HG02642 (cell line): ENCODE measurements around the gene PLSCR3.
"Not testable (repeated sequence)": the region's sequence is repeated elsewhere in the genome, so short reads cannot be mapped to it uniquely, and the experiment has no call there.

Source experiments
- ATAC-seq: cut with Tn5 transposase; IDR thresholded peaks from one replicate; pipeline ENCODE4 v1.9.1; 2021; ENCODE audit warnings: mild to moderate bottlenecking; ENCODE audit not compliant: unreplicated experiment, poor library complexity

The PLSCR3 gene

GRCh38 chr17:7383742-7384488 lies 10.4 kb downstream of the PLSCR3 start:
- ATAC-seq, result peak; percentile 67

- ATAC-seq, result no peak
These were observed 11.0 kb downstream of the PLSCR3 start for GRCh38 chr17:7383371-7383741.

GRCh38 chr17:7382901-7383300 lies 11.4 kb downstream of the PLSCR3 start:
- ATAC-seq, result no peak

GRCh38 chr17:7380855-7381683 lies 13.3 kb downstream of the PLSCR3 start, which contains the start of gene TNK1:
Gene TNK1, plus strand, starts transcription at chr17:7381089. Its CDS starts 1,838 bp downstream, at chr17:7382927.
- ATAC-seq, result no peak

GRCh38 chr17:7380321-7380720 lies 14.0 kb downstream of the PLSCR3 start:
- ATAC-seq, result no peak

- ATAC-seq, result no peak
These were observed 15.2 kb downstream of the PLSCR3 start for GRCh38 chr17:7379134-7379533.

- no peak for ATAC-seq
These were observed 20.0 kb downstream of the PLSCR3 start for GRCh38 chr17:7374353-7374752.

- no peak for ATAC-seq
These were observed 23.5 kb downstream of the PLSCR3 start for GRCh38 chr17:7370853-7371252.

- no peak for ATAC-seq
These were observed 24.5 kb downstream of the PLSCR3 start for GRCh38 chr17:7369825-7370224.

GRCh38 chr17:7368599-7368994 lies 25.7 kb downstream of the PLSCR3 start:
- ATAC-seq, result not testable (repeated sequence)

- no peak for ATAC-seq
These were observed 26.3 kb downstream of the PLSCR3 start for GRCh38 chr17:7367918-7368598.

- ATAC-seq, result no peak
These were observed 27.2 kb downstream of the PLSCR3 start for GRCh38 chr17:7367083-7367482.

GRCh38 chr17:7365963-7366362 lies 28.4 kb downstream of the PLSCR3 start:
- ATAC-seq, result not testable (repeated sequence)

GRCh38 chr17:7363311-7363710 lies 31.0 kb downstream of the PLSCR3 start:
- ATAC-seq, result no peak

GRCh38 chr17:7361906-7362305 lies 32.4 kb downstream of the PLSCR3 start:
- ATAC-seq, result no peak

- no peak for ATAC-seq
These were observed 36.9 kb downstream of the PLSCR3 start for GRCh38 chr17:7357381-7357780.

GRCh38 chr17:7356756-7357155 lies 37.6 kb downstream of the PLSCR3 start:
- ATAC-seq, result no peak

- peak; percentile 30 for ATAC-seq
These were observed 38.2 kb downstream of the PLSCR3 start for GRCh38 chr17:7356072-7356549.

- ATAC-seq, result no peak
These were observed 38.8 kb downstream of the PLSCR3 start for GRCh38 chr17:7355573-7355972.

- no peak for ATAC-seq
These were observed 39.3 kb downstream of the PLSCR3 start, which contains the start of gene TMEM95 for GRCh38 chr17:7355053-7355452. Gene TMEM95, plus strand, starts transcription at chr17:7355156. Its CDS starts 49 bp downstream, at chr17:7355205.
